Smooth muscle cell (in vitro differentiated cells): ENCODE measurements around the gene PGBD5. TPM values are rescaled to one million over a fixed set of nuclear protein-coding genes. Genes with fewer than 3 reads are reported as not detected.
"Not testable (repeated sequence)": the region's sequence is repeated elsewhere in the genome, so short reads cannot be mapped to it uniquely, and the experiment has no call there.

ENCODE experiments used
- DNase-seq: peaks from one replicate; lab custom pipeline; 2025; ENCODE audit not compliant: unreplicated experiment; lab: John Stamatoyannopoulos, UW
- H2AFZ ChIP-seq: fragments of 200-600 bp; sonication (generic); 2 replicates; pipeline ENCODE4 v1.6.0; 2016; ENCODE audit warnings: antibody characterized with exemption, low read depth, mild to moderate bottlenecking
- H3F3A ChIP-seq: fragments of 200-600 bp; sonication (generic); 2 replicates; pipeline ENCODE4 v1.6.0; 2017; ENCODE audit warnings: antibody characterized with exemption, low read depth
- H3K27ac ChIP-seq: fragments of 200-600 bp; sonication (generic); 2 replicates; pipeline ENCODE4 v1.5.1; 2016; ENCODE audit warnings: low read depth, mild to moderate bottlenecking
- H3K27me3 ChIP-seq: fragments of 200-600 bp; sonication (generic); 2 replicates; pipeline ENCODE4 v1.6.1; 2016; ENCODE audit warnings: low read depth, mild to moderate bottlenecking
- H3K36me3 ChIP-seq: fragments of 200-600 bp; sonication (generic); 2 replicates; pipeline ENCODE4 v1.5.1; 2016; ENCODE audit warnings: low read depth
- H3K4me1 ChIP-seq: fragments of 200-600 bp; sonication (generic); 2 replicates; pipeline ENCODE4 v1.5.1; 2016; ENCODE audit warnings: low read depth
- H3K4me2 ChIP-seq: fragments of 200-600 bp; sonication (generic); 2 replicates; pipeline ENCODE4 v1.6.0; 2016; ENCODE audit warnings: mild to moderate bottlenecking
- H3K4me3 ChIP-seq: fragments of 200-600 bp; sonication (generic); 2 replicates; pipeline ENCODE4 v1.5.1; 2016; ENCODE audit warnings: mild to moderate bottlenecking
- H3K79me2 ChIP-seq: fragments of 200-600 bp; sonication (generic); 2 replicates; pipeline ENCODE4 v1.6.0; 2016; ENCODE audit warnings: low read depth, mild to moderate bottlenecking
- H3K9ac ChIP-seq: fragments of 200-600 bp; sonication (generic); 2 replicates; pipeline ENCODE4 v1.6.0; 2016; ENCODE audit warnings: low read depth
- H3K9me3 ChIP-seq: fragments of 200-600 bp; sonication (generic); replicated peaks from 2 replicates; pipeline ENCODE4 v1.5.1; 2016; ENCODE audit warnings: low read depth
- H4K20me1 ChIP-seq: fragments of 200-600 bp; sonication (generic); 2 replicates; pipeline ENCODE4 v1.6.0; 2016; ENCODE audit warnings: low read depth
- CTCF ChIP-seq: fragments of 200-600 bp; sonication (generic); IDR thresholded peaks from 2 replicates; pipeline ENCODE4 v1.5.1; 2017; ENCODE audit warnings: borderline replicate concordance, mild to moderate bottlenecking, antibody characterized with exemption; ENCODE audit not compliant: insufficient read depth, poor library complexity, severe bottlenecking
- WGBS: methylation state at CpG from one replicate; pipeline ENCODE4 v1.1.7; 2016; ENCODE audit warnings: low lambda C conversion rate; 5-methylcytosine and 5-hydroxymethylcytosine counted together
- polyA plus RNA-seq: library from polyadenylated mRNA; unstranded; fragments of >200 nt; fragmentation: Nextera tagmentation; extraction: Ambion mirVana; gene quantifications from 2 replicates; pipeline ENCODE4 v1.2.1, GENCODE V29; 2016
- total RNA-seq: library from RNA; depleted of rRNA; stranded (reverse); fragments of >200 nt; gene quantifications from 2 replicates; pipeline ENCODE4 v1.2.3, GENCODE V29; 2014

Gene PGBD5
- total and polyA plus RNA-seq, 2 experiments from 2014 or later, result 0.83 to 0.94 TPM

DNA sequence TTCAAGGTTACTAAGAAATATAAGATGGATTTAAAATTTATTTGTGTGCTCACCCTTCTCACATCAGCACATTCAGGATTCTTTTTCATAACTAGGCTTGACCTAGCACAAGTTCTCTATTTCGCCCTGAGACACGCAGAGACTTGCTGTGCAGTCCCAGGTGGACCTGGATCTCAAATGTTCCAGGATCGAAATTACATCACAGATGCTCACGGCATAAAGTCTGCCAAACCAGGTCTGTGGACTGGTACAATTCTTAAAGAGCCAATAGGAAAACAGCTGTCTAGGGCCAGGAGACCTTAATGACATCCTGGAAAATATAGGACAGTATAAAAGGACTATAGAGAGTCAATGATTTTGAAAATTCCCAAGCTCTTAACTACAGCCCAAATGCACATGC is 2.2 kb downstream of the PGBD5 start:
- no peaks in the 10 kb centered on the region for H3K79me2 ChIP-seq
- H3K9ac ChIP-seq, result no peak overlapping the region
- H3K27me3 ChIP-seq, result peaks cover 66% of the 10 kb centered on the region
- no peak overlapping the region for H2AFZ ChIP-seq
- H3K4me3 ChIP-seq, result no peak overlapping the region
- 83% methylated on average over 4 of the region's 4 CpGs for WGBS
- no peak for TF ChIP-seq CTCF
- H3K9me3 ChIP-seq, result no peaks in the 10 kb centered on the region
- H3K27ac ChIP-seq, result no peak overlapping the region
- no peak for DNase-seq
- no peaks in the 10 kb centered on the region for H3K36me3 ChIP-seq
- no peak overlapping the region for H3K4me2 ChIP-seq
- peaks cover 22% of the 10 kb centered on the region for H3K4me1 ChIP-seq
- peaks cover 5% of the 10 kb centered on the region for H3F3A ChIP-seq
- peaks cover 9% of the 10 kb centered on the region for H4K20me1 ChIP-seq

GRCh38 chr1:230423261-230423660 is 2.9 kb downstream of the PGBD5 start:
- Histone ChIP-seq H2AFZ (no peak overlapping the region), H3K27ac (no peak overlapping the region), H3K9me3 (no peaks in the 10 kb centered on the region), H3K4me3 (no peak overlapping the region), H3K4me2 (no peak overlapping the region), H3K4me1 (peaks cover 15% of the 10 kb centered on the region), H3K79me2 (no peaks in the 10 kb centered on the region), H3K9ac (no peak overlapping the region), H4K20me1 (peaks cover 9% of the 10 kb centered on the region), H3F3A (peaks cover 5% of the 10 kb centered on the region), H3K27me3 (peaks cover 61% of the 10 kb centered on the region), H3K36me3 (no peaks in the 10 kb centered on the region)
- no peak for TF ChIP-seq CTCF
- no peak for DNase-seq
- WGBS, result 84% methylated on average over 5 of the region's 5 CpGs

GRCh38 chr1:230422221-230422981 is 3.7 kb downstream of the PGBD5 start:
- no peak for TF ChIP-seq CTCF
- Histone ChIP-seq H3K4me2 (no peak overlapping the region), H3K27ac (no peak overlapping the region), H3K4me1 (peaks cover 8% of the 10 kb centered on the region), H3K36me3 (no peaks in the 10 kb centered on the region), H3F3A (peaks cover 5% of the 10 kb centered on the region), H3K9ac (no peak overlapping the region), H3K27me3 (peaks cover 52% of the 10 kb centered on the region), H2AFZ (no peak overlapping the region), H4K20me1 (peaks cover 9% of the 10 kb centered on the region), H3K9me3 (no peaks in the 10 kb centered on the region), H3K4me3 (no peak overlapping the region), H3K79me2 (no peaks in the 10 kb centered on the region)
- no peak for DNase-seq
- 55% methylated on average over 14 of the region's 14 CpGs for WGBS

GRCh38 chr1:230421481-230421880 is 4.7 kb downstream of the PGBD5 start:
- H3F3A ChIP-seq, result no peaks in the 10 kb centered on the region

GRCh38 chr1:230420372-230420771 is 5.8 kb downstream of the PGBD5 start:
- not testable (repeated sequence) for H2AFZ ChIP-seq
- WGBS, result 88% methylated on average over 2 of the region's 2 CpGs

More at GRCh38 chr1:230421481-230421880, 4.7 kb downstream of the PGBD5 start:
- Histone ChIP-seq H3K4me2 (no peak overlapping the region), H3K36me3 (no peaks in the 10 kb centered on the region), H4K20me1 (peaks cover 9% of the 10 kb centered on the region), H3K27me3 (peaks cover 48% of the 10 kb centered on the region), H3K9ac (no peak overlapping the region), H3K4me1 (peaks cover 8% of the 10 kb centered on the region), H3K27ac (no peak overlapping the region), H3K79me2 (no peaks in the 10 kb centered on the region), H3K9me3 (no peaks in the 10 kb centered on the region), H3K4me3 (no peak overlapping the region), H2AFZ (no peak overlapping the region)
- no peak for TF ChIP-seq CTCF
- 91% methylated on average over 1 of the region's 1 CpG for WGBS
- no peak for DNase-seq

More at GRCh38 chr1:230420372-230420771, 5.8 kb downstream of the PGBD5 start:
- not testable (repeated sequence) for H3F3A ChIP-seq, H3K4me3 ChIP-seq, H3K9me3 ChIP-seq, H3K27ac ChIP-seq, H3K4me1 ChIP-seq, H3K9ac ChIP-seq, H3K36me3 ChIP-seq, DNase-seq, H3K79me2 ChIP-seq, H4K20me1 ChIP-seq, H3K4me2 ChIP-seq
- peaks cover 45% of the 10 kb centered on the region for H3K27me3 ChIP-seq
